ENCODE data around the gene ARAP1. TPM values are rescaled to one million over a fixed set of nuclear protein-coding genes. Genes with fewer than 3 reads are reported as not detected.

ARAP1 gene
- total and polyA plus RNA-seq, 8 donors: 21.5 to 73.5 (median 37.9) TPM

- ATAC-seq (no peak), DNase-seq (no peak), FAIRE-seq (no peak)
- WGBS, 2 donors: 73 to 82% methylated on average over 2 of the region's 2 CpGs
- TF ChIP-seq, protein P1, sequence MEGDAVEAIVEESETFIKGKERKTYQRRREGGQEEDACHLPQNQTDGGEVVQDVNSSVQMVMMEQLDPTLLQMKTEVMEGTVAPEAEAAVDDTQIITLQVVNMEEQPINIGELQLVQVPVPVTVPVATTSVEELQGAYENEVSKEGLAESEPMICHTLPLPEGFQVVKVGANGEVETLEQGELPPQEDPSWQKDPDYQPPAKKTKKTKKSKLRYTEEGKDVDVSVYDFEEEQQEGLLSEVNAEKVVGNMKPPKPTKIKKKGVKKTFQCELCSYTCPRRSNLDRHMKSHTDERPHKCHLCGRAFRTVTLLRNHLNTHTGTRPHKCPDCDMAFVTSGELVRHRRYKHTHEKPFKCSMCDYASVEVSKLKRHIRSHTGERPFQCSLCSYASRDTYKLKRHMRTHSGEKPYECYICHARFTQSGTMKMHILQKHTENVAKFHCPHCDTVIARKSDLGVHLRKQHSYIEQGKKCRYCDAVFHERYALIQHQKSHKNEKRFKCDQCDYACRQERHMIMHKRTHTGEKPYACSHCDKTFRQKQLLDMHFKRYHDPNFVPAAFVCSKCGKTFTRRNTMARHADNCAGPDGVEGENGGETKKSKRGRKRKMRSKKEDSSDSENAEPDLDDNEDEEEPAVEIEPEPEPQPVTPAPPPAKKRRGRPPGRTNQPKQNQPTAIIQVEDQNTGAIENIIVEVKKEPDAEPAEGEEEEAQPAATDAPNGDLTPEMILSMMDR (IDR thresholded peaks at IDR 0.05): no peak
- intact Hi-C loops (cut with DNase I): loop anchor here in 1 of 3 donors (5.0 kb wide), 1 partner anchor 45 kb away; no protein-coding TSS in a partner anchor
- Histone ChIP-seq H3K4me3 (no peak overlapping the region), H3K9me3 (no peaks in the 10 kb centered on the region), H3K4me1 (peaks cover 0 to 4% (median 0%) of the 10 kb centered on the region in 3 donors), H3K27ac (no peak overlapping the region), H3K27me3 (no peaks in the 10 kb centered on the region), H3K36me3 (no peaks in the 10 kb centered on the region)
Measured at GRCh38 chr11:72637198-72637597, 115.0 kb downstream of the ARAP1 start.

DNA sequence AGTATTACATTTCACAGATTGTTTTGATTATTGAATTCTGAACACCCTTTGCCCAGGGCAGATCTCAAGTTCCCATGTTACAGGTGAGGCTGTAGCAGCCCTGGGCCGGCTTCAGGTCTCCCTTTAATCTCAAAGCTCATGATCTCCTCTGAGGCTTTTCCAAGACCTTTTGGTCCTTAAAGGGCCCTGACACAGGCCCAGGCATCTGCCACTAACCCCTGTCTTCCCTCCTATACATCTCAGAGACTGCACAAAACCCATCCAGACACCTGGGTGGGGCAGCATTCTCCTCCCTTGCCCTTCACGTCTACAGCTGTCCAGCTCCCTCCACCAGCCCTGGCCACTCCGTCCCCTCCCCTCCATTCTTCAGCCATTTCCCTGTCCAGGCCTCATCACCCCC is 115.8 kb downstream of the ARAP1 start:
- H3K36me3 ChIP-seq: no peaks in the 10 kb centered on the region
- H3K9me3 ChIP-seq: no peaks in the 10 kb centered on the region
- no peaks in the 10 kb centered on the region for H3K4me1 ChIP-seq
- H3K27ac ChIP-seq: no peak overlapping the region
- DNase-seq (no peak), ATAC-seq (no peak), FAIRE-seq (no peak)
- WGBS, 2 donors: 77 to 82% methylated on average over 3 of the region's 3 CpGs
- TF ChIP-seq, protein P1 (IDR thresholded peaks at IDR 0.05): no peak
- H3K4me3 ChIP-seq: no peak overlapping the region
- no peaks in the 10 kb centered on the region for H3K27me3 ChIP-seq
- intact Hi-C loops (cut with DNase I): loop anchor here in 1 of 3 donors (5.0 kb wide), 1 partner anchor 44 kb away; no protein-coding TSS in a partner anchor

GRCh38 chr11:72635933-72636332 is 116.3 kb downstream of the ARAP1 start:
- no peak overlapping the region for H3K4me3 ChIP-seq
- H3K36me3 ChIP-seq: no peaks in the 10 kb centered on the region
- no peaks in the 10 kb centered on the region for H3K27me3 ChIP-seq
- no peak overlapping the region for H3K27ac ChIP-seq
- H3K4me1 ChIP-seq: no peaks in the 10 kb centered on the region
- no peak for ATAC-seq
- TF ChIP-seq, protein P1 (IDR thresholded peaks at IDR 0.05): no peak
- FAIRE-seq: no peak
- intact Hi-C loops (cut with DNase I): loop anchor here in 1 of 3 donors (5.0 kb wide), 1 partner anchor 44 kb away; no protein-coding TSS in a partner anchor
- no peaks in the 10 kb centered on the region for H3K9me3 ChIP-seq
- WGBS, 2 donors: 75 to 76% methylated on average over 6 of the region's 6 CpGs
- DNase-seq: no peak

DNA sequence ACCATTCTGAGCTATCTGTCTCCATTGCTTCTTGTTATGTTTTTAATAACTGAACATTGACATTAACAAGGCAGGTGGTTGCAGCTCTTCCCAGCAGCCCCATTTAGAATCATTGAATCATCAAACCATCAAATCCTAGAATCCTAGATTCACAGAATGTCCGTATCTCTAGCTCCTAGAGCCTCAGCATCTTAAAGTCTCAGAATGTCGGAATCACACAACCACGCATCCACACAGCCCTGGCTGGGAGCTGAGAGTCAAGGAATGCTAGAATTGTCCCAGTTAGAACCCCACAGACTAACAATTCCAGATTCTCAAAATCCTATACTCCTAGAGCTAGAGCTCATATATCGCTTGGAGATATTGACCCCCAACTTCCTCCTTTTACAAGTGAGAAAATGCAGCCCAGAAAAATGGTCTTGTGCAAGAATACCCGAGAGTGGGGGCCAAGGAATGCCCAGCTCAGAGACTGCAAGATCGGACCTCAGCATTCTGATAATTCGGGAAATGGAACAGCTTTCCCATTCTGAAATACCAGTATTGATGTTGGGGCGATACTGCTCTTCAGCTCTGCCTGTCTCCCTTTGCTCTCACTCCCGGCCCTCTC is 116.8 kb downstream of the ARAP1 start:
- WGBS, 2 donors: 82 to 86% methylated on average over 9 of the region's 9 CpGs
- intact Hi-C loops (cut with DNase I): loop anchor here in 1 of 3 donors (5.0 kb wide), 1 partner anchor 43 kb away; no protein-coding TSS in a partner anchor
- TF ChIP-seq, protein P1 (IDR thresholded peaks at IDR 0.05): no peak
- no peaks in the 10 kb centered on the region for H3K36me3 ChIP-seq
- ATAC-seq (no peak), FAIRE-seq (no peak), DNase-seq (no peak)
- no peak overlapping the region for H3K27ac ChIP-seq
- no peak overlapping the region for H3K4me3 ChIP-seq
- no peaks in the 10 kb centered on the region for H3K27me3 ChIP-seq
- no peaks in the 10 kb centered on the region for H3K9me3 ChIP-seq
- no peaks in the 10 kb centered on the region for H3K4me1 ChIP-seq

Small RNA genes within 50 kb of the gene (microRNA-seq; reads per million reads assigned to microRNA genes)
- 0 reads per million in 2 donors for gene MIR4692

Other genes starting within 250 kb of the ARAP1 start
- gene PDE2A, start 78.0 kb downstream of the ARAP1 start, total RNA-seq: 1 to 10 TPM; 2.1 to 4.9 (median 3.9) TPM
- 10 to 100 TPM; 12.8 to 16.3 TPM for gene PDE2A, start 78.0 kb downstream of the ARAP1 start, polyA plus RNA-seq
- gene STARD10, start 41.6 kb upstream of the ARAP1 start, total RNA-seq: 100 to 1,000 TPM in 5 of 6 donors, 10 to 100 TPM in 1; 99.5 to 187 (median 153) TPM
- 100 to 1,000 TPM; 201 to 366 TPM for gene STARD10, start 41.6 kb upstream of the ARAP1 start, polyA plus RNA-seq
- gene ATG16L2, start 62.0 kb upstream of the ARAP1 start, total RNA-seq: 10 to 100 TPM in 5 of 6 donors, 1 to 10 TPM in 1; 4.5 to 31.7 (median 11.6) TPM
- gene ATG16L2, start 62.0 kb upstream of the ARAP1 start, polyA plus RNA-seq: 10 to 100 TPM; 67.5 to 75.7 TPM

Data from pancreas (tissue), 10 donors.